A549 (cell line): ENCODE data around the gene UBE2C.

ENCODE experiments used
- CBX2 ChIP-seq: fragments of 200-600 bp; sonication (generic); IDR thresholded peaks from 2 replicates; pipeline ENCODE4 v1.6.1; 2016; ENCODE audit warnings: low read depth, mild to moderate bottlenecking, borderline replicate concordance
- CTCF ChIP-seq: fragments of >200 bp; sonication (Bioruptor Twin); formaldehyde crosslinking; IDR thresholded peaks from 3 replicates; pipeline ENCODE4 v1.5.1; 2016
- HES2 ChIP-seq: fragments of >200 bp; sonication (Bioruptor Twin); formaldehyde crosslinking; IDR thresholded peaks from 2 replicates; pipeline ENCODE4 v1.6.1; 2016
- JUN ChIP-seq, 2 experiments: fragments of >200 bp; sonication (Bioruptor Twin); formaldehyde crosslinking; IDR thresholded peaks; 2 replicates in 1 of 2; 3 replicates in 1 of 2; pipeline ENCODE4 v1.6.1; 2016 to 2017
- KDM1A ChIP-seq: fragments of 200-600 bp; sonication (generic); IDR thresholded peaks from 2 replicates; pipeline ENCODE4 v1.6.1; 2016; ENCODE audit warnings: low read depth, mild to moderate bottlenecking
- NR3C1 ChIP-seq: fragments of >200 bp; sonication (Bioruptor Twin); formaldehyde crosslinking; IDR thresholded peaks from 3 replicates; pipeline ENCODE4 v1.6.1; 2017
- POLR2A ChIP-seq: IDR thresholded peaks from 2 replicates; pipeline ENCODE4 v1.6.1; 2012; ENCODE audit warnings: mild to moderate bottlenecking, low read length
- RARB ChIP-seq: fragments of 250-450 bp; sonication (Bioruptor Pico); IDR thresholded peaks from 2 replicates; pipeline ENCODE4 v1.8.0; 2021; ENCODE audit warnings: mild to moderate bottlenecking, moderate library complexity
- RFX5 ChIP-seq: fragments of 450-650 bp; IDR thresholded peaks from 2 replicates; pipeline ENCODE4 v1.7.1; 2014; ENCODE audit warnings: antibody characterized with exemption, mild to moderate bottlenecking, moderate library complexity
- ZSCAN20 ChIP-seq: fragments of 250-450 bp; sonication (Bioruptor Pico); IDR thresholded peaks from 2 replicates; pipeline ENCODE4 v1.8.0; 2022; ENCODE audit warnings: mild to moderate bottlenecking, moderate library complexity
- TF ChIP-seq, protein P1 (sequence below): fragments of 200-600 bp; sonication (generic); IDR thresholded peaks from 2 replicates; pipeline ENCODE4 v1.6.1; 2016; ENCODE audit warnings: antibody characterized with exemption, mild to moderate bottlenecking, moderate library complexity

- TF ChIP-seq RFX5: no peak
- TF ChIP-seq NR3C1: no peak
- TF ChIP-seq KDM1A: no peak
- TF ChIP-seq POLR2A: no peak
- no peak for TF ChIP-seq ZSCAN20
- TF ChIP-seq JUN (IDR thresholded peaks at IDR 0.05): no peak
- no peak for TF ChIP-seq CBX2
- TF ChIP-seq, protein P1, sequence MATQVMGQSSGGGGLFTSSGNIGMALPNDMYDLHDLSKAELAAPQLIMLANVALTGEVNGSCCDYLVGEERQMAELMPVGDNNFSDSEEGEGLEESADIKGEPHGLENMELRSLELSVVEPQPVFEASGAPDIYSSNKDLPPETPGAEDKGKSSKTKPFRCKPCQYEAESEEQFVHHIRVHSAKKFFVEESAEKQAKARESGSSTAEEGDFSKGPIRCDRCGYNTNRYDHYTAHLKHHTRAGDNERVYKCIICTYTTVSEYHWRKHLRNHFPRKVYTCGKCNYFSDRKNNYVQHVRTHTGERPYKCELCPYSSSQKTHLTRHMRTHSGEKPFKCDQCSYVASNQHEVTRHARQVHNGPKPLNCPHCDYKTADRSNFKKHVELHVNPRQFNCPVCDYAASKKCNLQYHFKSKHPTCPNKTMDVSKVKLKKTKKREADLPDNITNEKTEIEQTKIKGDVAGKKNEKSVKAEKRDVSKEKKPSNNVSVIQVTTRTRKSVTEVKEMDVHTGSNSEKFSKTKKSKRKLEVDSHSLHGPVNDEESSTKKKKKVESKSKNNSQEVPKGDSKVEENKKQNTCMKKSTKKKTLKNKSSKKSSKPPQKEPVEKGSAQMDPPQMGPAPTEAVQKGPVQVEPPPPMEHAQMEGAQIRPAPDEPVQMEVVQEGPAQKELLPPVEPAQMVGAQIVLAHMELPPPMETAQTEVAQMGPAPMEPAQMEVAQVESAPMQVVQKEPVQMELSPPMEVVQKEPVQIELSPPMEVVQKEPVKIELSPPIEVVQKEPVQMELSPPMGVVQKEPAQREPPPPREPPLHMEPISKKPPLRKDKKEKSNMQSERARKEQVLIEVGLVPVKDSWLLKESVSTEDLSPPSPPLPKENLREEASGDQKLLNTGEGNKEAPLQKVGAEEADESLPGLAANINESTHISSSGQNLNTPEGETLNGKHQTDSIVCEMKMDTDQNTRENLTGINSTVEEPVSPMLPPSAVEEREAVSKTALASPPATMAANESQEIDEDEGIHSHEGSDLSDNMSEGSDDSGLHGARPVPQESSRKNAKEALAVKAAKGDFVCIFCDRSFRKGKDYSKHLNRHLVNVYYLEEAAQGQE: no peak
- no peak for TF ChIP-seq CTCF
- TF ChIP-seq RARB: no peak
- TF ChIP-seq HES2: no peak
Observed at GRCh38 chr20:45775411-45775810, 37.0 kb upstream of the UBE2C start.
